DMS153 treated with DMSO at 0.1 percent for 48 hours (cell line): Measurements from ENCODE around the gene PXDN.

Experiments
- DNase-seq: peaks from one replicate; lab custom pipeline; 2025; ENCODE audit not compliant: unreplicated experiment; lab: John Stamatoyannopoulos, UW

The PXDN gene

DNA sequence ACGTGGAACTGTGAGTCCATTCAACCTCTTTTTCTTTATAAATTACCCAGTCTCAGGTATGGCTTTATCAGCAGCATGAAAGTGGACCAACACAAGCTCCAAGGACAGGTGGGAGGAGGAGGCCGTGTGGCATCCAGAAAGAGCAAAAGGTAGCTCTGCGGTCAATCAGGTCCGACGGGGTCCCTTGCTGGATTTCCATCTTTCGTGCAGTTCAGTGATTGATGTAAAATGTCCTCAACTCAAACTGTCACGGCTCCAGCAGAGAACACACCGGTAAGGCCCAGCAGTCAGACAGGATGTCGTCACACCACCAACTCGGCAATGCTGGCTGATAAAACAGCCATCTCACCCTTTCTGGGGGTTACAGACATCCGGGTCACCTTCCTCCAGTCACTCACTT, 123.3 kb downstream of the PXDN start:
- no peak for DNase-seq

DNA sequence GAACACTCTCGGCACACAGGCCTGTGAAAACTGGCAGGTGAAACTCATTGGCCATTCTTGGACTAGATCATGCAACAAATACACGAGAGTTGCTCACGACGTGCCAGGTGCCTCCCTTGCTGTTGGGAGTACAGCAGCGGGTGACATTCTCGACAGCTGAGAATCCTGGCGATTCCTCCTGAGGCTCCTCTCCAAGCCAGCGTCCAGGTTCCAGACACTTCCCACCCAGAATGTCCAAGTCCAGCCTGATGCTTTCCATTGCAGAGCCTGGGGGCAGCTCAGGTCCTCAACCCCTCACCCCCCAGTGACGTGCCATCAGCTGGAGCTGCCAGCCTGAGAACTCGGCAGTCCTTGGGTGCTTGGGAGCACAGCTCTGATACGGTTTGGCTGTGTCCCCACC, 124.2 kb downstream of the PXDN start:
- DNase-seq: no peak

DNA sequence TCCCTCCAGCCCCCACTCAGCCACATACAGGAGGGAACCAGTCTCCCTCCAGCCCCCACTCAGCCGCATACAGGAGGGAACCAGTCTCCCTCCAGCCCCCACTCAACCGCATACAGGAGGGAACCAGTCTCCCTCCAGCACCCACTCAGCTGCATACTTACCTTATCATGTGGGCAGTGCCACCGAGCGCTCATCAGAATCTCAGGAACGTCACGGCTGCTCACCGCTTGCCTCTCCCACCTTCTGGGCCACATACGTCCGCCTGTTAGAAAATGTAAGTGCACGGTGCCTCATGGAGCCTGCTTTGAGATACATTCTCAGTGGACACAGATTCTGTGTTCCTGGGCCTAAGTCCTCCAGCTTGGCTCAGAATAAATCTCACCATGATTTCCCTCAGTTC, 124.8 kb downstream of the PXDN start:
- DNase-seq: no peak

DNA sequence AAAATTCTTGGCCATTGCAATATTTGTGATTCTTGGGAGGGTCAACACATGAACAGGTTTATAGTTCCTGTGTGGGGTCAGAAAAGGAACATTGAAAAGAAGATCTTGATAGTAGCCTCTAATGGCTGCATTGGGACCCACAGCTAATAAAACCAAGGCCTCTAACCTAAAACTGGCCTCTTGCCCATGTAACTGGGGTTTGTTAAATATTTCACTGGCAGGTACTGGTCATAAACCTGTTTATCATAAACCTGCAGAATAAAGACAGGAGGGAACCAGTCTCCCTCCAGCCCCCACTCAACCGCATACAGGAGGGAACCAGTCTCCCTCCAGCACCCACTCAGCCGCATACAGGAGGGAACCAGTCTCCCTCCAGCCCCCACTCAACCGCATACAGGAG, 125.3 kb downstream of the PXDN start:
- no peak for DNase-seq

DNA sequence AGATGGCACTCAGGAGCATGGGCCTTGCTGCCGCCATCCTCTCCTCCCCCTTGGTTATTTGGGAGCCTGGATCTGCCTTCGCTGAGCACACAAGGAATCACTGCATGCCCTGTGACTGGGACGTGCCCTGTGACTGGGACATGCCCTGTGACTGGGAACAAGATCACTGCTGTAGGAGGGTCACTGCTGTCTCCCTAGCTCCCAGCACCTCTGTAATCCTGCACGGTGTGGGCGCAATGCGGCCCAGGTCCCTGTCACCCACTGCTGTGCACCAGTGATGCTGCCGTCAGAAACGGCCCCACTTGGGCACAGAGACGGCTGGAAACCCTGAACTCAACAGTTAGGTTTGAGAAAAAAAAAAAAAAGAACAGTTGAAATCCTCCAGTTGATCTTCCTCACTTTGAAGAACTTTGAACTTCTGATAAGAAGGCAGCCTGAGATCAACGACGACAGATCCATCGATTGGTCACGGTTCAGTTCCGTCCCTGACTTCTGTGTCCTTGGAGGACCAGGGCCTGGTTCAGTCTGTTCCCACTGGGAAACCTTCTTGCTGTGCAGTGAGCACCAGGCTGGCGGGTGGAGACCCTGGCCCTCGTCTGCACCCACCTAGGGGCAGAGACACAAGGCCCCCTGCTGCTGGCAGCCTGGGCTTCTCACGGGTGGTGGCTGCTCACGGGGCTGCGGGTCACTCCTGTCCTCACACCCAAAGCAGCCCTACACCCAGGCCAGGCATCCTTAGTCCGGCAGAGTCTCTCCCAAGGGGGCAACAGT, 125.9 kb downstream of the PXDN start:
- DNase-seq: no peak

DNA sequence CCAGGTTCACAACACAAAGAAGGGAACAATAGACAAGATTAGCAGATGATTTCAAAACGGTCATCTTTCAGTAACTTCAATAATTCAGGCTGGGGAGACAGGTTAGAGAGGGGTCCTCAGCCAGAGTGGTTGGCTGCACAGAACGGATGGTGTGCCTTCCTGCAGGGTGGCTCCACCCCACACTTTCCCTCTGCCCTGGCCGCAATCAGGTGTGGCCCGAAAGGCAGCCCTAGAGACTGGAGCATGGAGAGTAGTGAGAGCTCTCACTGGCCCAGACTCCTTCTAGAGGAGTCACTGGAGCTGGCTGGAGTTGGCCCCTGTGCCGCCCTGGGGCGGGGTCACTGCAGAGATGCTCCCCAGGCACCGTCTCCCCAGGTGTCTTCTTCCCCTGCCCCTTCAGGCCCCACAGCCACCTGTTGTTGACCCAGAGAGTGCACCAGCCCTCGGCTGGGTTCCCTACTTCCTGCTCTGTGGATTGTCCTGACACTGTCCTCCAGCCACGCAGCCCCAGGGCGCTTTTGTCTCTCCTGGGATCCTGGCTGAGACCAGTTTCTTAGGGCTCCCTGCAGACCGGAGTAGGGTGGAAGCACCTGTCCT, 126.8 kb downstream of the PXDN start:
- DNase-seq: no peak

DNA sequence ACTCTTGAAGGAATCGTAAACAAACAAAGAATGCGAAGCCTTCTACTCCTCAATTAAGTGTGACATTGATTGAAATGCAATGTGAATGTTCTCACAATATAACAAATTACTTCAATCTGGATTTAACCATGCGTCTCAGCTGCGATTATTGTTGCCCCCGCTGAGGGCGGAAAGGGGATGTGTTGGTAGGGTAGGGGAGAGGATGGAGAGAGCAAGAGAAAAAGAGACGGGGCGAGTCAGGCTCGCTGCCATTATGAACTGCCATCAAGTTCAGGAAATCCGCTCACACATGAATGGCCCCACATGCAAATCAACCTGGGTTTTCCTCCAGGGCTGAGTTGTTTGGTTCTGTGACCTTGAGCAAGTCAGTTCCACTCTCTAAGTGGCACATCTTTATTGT, 129.8 kb downstream of the PXDN start:
- DNase-seq: no peak

DNA sequence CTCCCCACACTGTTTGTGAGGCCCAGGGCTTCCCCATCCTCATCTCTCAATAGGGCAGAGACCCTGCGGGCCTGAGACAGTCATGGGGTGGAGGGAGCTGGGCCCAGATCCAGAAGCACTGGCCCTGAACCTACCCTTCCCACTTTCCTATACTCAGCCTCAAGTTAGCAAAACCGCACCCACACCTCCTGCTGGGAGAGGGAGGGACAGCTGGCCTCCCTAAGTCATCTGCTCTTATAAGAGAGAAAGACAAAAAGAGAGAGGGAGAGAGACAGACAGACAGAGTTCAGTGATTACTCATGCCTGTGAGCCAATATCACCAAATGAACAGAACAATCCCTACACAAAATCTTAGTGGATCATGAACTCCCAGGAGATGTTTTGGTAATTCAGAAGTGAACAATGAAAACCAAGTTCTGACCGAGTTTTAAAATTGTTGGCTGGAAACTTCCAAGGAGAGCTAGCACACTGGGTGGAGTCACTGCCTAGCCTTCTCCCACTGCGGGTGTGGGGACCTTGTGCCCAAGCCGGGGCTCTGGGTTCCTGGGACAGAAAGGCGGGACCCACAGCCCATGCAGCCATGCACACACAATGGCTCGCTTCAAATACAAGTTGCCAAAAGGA, 130.5 kb downstream of the PXDN start:
- DNase-seq: no peak

DNA sequence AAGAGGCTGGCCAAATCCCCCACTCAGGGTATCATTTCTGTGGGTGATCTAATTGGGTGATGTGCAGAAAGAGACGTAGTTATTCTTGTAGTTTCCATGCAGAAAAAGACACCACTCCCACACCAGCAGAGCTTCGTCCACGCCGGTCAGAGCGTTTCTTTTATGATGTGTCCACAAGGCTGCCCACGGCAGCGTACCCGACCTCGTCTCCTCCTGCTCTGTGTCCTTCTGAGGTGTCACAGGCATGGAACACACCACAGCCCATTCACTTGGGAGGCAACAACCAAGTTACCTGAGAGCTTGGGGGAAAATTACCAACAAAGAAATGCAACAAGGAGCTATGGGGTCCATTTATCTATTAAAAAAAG, 131.3 kb downstream of the PXDN start:
- DNase-seq: no peak

DNA sequence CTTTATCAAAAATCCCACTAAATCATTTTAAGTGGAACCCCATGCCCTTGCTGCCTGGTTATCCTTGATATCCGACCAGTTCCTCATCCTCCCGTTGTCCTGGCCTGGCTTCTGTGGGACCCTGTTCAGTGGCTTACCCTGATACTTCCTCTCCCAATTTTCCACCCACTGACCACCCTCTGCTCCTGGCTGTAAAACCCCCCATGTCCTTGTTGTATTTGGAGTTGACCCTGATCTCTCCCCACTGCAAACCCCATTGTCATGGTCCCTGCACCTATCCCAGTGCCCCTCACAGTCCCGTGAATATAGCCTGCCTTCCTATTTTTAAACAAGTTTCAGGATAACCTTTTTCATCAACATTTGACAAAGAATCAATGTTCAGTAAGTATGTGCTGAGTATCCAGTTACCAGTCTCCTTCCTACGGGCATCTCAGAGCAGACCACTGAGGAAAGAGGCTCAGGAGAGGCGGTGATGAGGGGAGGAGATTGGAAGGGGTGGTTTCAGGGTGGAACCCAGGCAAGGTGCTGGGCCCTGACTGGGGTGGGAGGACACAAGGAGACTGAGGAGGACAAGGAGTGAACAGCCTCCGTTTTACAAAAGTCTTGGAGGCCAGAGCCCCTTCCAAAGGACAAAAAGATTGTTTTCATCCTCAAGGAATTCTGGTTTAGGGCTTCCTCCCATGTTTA, 131.8 kb downstream of the PXDN start:
- no peak for DNase-seq

DNA sequence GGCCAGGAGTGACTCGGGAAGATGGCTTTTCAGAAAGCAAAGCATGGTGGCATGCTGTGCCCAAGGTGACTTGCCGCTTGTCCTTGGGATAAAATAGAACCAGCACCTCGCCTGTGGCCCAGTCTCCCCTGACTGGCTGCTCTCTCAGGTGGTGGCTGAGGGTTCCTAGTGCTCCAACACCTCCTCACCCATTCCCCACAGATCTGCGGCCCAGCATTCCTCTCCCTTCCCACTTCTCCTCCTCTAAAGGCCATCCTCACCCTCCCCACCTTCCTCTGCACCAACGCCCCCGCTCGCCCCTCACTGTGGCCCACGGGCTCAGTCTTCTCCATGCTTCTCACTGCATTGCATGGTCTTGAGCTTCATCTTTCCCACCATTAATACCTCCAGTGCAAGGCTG, 132.4 kb downstream of the PXDN start:
- no peak for DNase-seq

DNA sequence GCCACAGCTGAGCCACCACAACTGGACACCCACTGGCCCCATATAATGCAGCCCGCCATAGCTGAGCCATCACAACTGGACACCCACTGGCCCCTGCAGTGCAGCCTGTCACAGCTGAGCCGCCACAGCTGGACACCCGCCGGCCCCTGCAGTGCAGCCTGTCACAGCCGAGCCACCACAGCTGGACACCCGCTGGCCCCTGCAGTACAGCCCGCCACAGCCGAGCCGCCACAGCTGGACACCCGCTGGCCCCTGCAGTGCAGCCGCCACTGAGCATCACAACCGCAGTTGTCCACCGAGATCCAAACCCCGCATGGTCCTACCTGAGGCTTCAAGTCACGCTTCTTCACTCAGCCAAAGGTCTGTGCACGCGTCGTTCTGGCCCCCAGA, 134.2 kb downstream of the PXDN start:
- no peak for DNase-seq

DNA sequence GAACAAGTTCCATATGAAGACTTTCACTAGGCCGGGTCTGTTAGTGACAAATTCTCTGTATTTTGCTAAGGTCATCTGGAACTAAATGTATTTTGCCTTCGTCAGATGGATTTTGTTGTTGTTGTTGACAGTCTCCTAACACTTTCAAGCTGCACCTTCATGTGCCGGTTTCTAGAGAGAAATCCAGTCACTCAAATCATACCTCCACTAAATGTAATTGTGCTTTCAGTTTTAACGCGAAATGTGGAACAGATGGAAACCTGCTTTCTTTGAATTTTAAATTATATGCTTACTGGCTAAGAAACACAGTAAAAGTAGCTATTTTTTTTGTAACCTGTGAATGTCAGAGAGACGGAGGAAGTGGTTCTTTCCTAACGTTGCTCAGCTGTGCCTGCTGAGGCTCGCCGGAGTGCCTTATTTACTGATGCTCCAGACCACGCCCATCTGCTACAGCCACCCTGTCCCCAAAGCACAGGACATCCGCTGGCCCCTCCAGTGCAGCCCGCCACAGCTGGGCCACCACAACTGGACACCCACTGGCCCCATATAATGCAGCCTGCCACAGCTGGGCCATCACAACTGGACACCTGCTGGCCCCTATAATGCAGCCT, 134.7 kb downstream of the PXDN start:
- DNase-seq: no peak

DNA sequence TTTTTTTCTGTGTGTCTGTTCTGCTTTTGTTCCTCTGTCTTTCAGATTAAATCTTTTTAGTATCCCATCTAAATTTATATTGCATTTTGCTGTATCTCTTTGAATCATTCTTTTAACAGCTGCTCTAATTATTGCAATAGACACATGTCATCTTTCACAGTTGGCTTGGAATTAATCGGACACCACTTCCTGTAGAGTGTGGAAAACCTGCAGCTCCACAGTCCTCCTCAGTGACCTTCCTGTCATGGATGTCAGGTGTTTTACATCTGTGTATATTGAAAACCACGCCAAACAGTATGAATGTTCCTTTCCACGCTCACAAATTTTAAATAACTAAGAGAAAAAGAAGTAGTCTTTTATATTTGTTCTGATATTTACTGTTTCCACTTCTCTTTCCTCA, 135.3 kb downstream of the PXDN start:
- DNase-seq: no peak

DNA sequence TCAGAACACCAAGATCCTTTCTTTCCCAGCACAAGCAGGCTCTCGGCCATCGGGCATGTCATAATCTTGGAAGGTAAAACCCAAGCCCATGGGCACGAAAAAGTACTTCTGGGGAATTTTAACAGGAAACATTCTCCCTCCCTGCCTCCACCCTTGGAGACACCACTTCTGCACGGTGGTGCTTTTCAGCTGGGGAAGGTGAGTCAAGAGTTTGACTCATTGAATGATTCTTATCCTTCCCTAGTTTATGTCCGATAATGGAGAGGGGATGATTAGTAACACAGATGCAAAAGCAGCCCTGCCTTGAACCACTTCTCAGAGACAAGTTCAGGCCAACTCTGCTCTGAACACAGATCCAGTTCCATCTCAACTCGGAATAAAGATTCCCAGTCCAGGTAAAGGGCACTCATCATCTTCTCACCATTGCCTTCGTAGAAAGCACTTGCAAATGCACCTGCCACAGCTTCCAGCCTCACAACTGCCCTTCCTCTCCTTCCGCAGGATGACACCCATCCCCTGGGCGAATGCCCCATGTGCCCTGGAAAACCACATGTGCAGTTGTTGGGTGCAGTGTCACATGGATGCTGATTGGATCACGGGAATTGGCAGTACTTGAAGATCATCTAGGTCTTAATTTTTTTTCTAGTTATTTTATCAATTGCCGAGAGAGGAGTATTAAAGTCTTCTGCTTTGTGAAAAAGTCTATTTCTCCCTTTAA, 136.2 kb downstream of the PXDN start:
- DNase-seq: no peak

DNA sequence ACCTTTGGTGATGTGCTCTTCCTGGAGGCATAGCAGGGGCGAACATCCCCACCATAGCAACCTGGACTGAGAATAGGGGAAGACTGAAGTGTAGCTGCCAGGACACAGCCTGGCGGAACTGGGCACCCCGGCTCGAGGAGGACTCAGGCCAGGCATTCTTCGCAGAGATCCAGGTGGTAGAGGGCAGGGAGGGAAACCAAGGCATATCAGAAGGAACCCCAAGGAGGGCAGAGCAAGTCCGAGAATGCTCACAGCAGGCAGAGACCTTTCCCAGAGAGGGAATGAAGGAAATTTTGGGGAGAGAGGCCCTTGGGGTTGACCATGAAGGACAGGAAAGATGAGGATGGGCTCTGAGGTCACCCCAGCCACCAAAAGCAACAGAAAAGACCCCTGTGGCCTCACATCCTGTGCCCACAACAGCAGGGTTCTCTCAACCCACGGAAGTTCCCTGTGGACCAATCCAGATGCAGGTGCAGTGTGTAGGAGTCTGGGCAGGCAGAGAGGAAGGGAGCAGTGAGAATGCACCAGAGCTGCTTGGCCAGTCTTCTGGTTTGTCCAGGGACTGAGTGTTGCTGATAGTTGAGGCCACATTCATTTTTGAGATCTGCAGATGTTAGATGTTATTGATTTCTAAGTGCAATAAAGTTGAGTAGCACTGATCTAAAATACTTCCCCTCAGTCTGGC, 136.9 kb downstream of the PXDN start:
- no peak for DNase-seq

DNA sequence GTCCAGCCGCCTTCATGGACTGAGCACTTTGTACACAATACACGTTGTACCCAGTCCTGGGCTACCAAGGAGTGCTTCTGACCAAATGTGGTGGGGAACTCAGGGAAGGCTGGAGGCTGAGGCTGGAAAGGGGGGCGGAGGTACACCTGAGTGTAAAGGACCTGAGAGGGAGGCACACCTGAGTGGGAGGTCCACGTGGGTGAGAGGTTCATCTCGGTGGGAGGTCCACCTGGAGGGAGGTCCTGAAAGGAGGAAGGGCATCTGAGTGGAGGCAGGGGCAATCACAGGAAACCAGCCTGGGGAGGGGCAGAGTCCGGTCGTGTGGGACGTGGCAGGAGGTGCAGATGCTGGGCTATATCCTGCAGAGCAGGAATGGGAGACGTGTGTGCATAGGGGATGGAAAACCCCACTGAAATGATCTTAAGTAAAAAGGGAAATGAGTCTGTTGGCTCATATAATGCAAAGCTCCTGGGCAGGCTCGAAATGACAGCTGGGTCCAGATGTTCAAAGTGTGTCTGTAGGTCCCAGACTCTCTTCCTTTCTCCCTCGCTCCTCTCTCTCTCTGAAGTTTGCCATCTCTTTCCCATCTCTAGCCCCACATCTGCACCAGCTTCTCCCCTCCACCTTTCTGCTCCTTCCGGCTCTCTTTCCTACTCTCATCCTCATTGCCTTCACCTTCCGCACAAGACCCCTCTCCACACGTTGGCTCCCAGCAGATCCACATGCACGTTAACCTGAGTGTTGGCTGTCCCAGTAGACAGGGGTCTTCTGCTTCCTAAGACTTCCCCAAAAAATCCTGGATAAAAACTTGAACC, 137.7 kb downstream of the PXDN start:
- no peak for DNase-seq

DNA sequence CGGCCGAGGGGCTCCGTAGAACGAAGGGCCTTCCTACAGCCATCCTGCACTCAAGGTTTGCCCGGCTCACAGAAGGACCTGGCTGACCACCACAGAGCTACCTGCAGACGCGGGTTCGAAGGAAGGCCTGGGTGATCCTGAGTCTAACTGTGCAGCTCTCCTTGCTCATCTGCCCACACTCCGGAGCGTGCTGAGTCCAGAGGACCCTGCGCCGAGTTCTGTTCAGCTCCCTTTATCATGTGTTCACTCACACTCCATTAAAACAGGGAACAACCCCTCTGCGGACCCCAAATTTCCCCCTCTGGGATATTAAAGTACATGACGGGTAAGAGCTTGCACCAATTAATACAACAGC, 138.3 kb downstream of the PXDN start:
- no peak for DNase-seq

DNA sequence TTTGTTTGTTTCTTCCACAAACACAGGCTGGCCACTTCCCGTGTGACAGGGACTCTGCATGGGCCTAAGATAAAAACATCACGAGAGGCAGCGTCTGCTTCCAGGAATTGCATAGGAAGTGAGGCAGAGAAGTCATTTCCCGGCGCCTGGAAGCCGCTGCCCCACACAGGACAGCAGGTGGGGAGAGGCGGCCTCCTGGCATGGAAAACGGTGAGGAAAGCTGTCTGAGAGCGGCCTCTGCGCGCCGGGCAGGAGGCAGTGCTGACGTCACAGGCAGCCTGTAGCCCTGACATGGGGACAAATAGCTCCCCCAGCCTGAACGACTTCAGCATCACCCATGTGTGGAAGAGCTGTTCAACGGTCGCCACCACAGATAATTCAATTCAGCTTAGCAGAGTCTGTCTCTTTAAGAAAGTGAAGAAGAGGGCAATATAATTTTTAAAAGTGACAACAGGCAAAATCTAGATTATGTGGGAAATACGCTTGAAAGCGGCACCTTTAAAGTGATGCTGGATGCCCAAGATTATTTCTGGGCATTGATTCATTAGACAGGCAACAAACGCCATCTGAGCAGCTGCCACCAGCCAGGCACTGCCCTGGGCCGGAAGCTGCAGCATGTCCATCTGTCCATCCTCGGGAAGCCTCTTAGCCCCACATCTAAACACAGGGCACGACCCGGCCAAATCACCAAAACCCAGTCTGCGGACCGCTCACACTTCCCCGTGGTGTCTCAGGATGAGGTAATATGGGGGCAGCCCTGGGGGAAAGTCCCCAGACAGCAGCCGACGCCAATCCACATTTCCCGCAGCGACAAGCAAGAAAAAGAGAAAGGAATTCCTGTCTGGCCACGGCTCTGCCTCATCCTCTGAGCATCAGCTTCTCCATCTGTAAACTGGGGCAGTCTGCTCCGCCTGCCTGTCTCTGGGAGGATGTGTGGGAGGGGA, 138.9 kb downstream of the PXDN start:
- no peak for DNase-seq
